NB4 (cell line): Measurements from ENCODE around the gene NHLRC2.
"Not testable (repeated sequence)": the region's sequence is repeated elsewhere in the genome, so short reads cannot be mapped to it uniquely, and the experiment has no call there.

Source experiments
- DNase-seq: peaks from one replicate; pipeline ENCODE4 v3.0.0; 2010; ENCODE audit warnings: low read depth
- H3K4me3 ChIP-seq: one replicate; pipeline ENCODE4 v1.5.1; 2011; ENCODE audit warnings: mild to moderate bottlenecking, low read depth, low read length, moderate library complexity
- MYC ChIP-seq: IDR thresholded peaks from 2 replicates; pipeline ENCODE4 v1.6.1; 2011; ENCODE audit warnings: low read depth, low read length
- POLR2A ChIP-seq: IDR thresholded peaks from 2 replicates; pipeline ENCODE4 v1.6.1; 2011; ENCODE audit warnings: mild to moderate bottlenecking; ENCODE audit not compliant: insufficient read length; ENCODE audit errors: extremely low read depth
- TF ChIP-seq, protein P1 (sequence below): IDR thresholded peaks from one replicate; pipeline ENCODE4 v1.5.1; 2012; ENCODE audit warnings: low read depth, low read length
- TF ChIP-seq, protein P2 (sequence below): IDR thresholded peaks from 2 replicates; pipeline ENCODE4 v1.6.1; 2011; ENCODE audit warnings: low read depth, low read length

NHLRC2 gene

DNA sequence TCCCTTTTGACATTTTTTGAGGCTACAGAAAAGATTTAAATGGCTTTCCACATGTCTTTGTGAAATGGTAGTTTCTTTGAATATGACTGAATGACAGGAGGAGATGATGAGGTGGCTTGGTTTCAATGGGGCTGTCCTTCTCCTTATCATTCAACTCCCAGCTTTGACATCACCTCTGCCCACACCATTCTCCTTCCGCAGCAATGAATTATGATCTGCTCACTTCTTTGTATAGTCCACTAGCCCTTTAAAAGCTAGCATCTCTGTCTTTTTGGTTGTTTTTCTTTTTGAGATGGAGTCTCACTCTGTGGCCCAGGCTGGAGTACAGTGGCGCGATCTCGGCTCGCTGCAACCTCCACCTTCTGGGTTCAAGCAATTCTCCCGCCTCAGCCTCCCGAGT, 32.3 kb upstream of the NHLRC2 start:
- no peak for DNase-seq
- H3K4me3 ChIP-seq = no peak overlapping the region
- TF ChIP-seq POLR2A (no peak), MYC (no peak)
- TF ChIP-seq, protein P1, sequence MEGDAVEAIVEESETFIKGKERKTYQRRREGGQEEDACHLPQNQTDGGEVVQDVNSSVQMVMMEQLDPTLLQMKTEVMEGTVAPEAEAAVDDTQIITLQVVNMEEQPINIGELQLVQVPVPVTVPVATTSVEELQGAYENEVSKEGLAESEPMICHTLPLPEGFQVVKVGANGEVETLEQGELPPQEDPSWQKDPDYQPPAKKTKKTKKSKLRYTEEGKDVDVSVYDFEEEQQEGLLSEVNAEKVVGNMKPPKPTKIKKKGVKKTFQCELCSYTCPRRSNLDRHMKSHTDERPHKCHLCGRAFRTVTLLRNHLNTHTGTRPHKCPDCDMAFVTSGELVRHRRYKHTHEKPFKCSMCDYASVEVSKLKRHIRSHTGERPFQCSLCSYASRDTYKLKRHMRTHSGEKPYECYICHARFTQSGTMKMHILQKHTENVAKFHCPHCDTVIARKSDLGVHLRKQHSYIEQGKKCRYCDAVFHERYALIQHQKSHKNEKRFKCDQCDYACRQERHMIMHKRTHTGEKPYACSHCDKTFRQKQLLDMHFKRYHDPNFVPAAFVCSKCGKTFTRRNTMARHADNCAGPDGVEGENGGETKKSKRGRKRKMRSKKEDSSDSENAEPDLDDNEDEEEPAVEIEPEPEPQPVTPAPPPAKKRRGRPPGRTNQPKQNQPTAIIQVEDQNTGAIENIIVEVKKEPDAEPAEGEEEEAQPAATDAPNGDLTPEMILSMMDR = no peak
- TF ChIP-seq, protein P2, sequence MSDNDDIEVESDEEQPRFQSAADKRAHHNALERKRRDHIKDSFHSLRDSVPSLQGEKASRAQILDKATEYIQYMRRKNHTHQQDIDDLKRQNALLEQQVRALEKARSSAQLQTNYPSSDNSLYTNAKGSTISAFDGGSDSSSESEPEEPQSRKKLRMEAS = no peak

DNA sequence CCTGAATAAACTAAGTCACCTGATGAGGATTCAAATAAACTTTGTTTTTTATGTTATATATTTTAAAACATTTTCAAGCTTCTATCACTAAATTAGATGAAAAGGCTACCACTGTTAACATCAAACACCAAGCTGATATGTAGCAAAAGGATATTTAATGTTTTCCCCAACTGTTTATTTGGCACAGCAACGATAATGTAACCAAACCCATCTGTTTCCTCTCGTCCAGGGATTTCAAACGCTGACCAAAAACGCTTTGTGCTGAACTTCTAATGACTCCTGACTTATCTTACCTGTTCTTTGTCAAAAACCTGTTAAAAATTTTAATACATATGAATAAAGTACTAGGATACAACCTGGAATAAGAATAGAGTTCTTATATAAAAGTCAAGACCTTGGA, 31.1 kb upstream of the NHLRC2 start:
- TF ChIP-seq MYC (no peak), POLR2A (no peak)
- TF ChIP-seq, protein P2 = no peak
- TF ChIP-seq, protein P1 = no peak
- no peak overlapping the region for H3K4me3 ChIP-seq
- DNase-seq = no peak

DNA sequence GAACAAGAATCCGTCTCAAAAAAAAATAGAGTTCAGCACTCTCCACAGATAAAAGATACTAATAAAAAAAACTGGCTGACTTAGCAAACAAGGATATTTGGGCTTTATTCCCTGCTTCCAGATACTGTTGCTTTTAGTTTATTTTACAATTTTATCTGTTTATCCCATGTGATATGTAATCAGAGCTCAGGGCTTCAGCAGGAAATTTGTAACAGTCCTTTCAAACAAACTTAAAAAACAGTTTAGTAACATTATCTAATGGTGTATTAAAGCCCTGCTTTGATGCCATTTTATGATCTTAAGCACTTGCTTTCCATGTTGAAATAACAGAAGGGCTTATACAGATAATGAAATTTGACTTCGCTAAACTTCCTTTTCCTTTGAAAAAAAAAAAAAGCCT, 28.7 kb upstream of the NHLRC2 start:
- no peak for TF ChIP-seq POLR2A
- TF ChIP-seq, protein P1 = no peak
- no peak for TF ChIP-seq MYC
- TF ChIP-seq, protein P2 = no peak
- no peak overlapping the region for H3K4me3 ChIP-seq
- no peak for DNase-seq

DNA sequence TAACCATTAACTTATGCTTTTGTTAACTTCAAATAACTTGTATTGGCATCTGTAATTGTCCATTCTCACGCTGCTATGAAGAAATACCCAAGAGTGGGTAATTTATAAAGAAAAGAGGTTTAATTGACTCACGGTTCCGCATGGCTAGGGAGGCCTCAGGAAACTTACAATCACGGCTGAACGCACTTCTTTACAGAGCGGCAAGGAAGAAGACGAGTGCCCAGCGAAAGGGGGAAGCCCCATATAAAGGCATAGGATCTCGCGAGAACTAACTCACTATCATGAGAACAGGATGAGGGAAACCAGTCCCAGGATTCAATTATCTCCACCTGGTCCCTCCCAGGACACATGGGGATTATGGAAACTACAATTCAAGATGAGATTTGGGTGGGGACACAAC, 25.9 kb upstream of the NHLRC2 start:
- H3K4me3 ChIP-seq, DNase-seq: not testable (repeated sequence)

DNA sequence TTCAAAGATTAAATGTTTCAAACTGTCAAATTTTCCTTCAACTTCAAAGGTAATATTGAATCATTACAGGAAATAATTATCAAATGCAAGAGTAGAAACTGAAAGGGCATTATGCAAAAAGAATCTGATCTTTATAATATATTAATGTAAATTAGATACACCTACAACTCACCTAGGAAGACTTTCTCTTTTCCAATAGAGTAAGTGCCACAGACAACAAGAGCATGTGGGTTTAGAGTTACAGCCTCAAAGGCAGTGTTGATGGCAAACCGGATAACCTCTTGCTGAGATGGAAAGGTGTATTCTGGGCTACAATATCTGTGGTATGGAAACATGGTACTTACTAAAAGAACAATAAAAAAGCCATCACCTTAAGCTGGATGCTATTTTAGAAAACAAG, 12.3 kb upstream of the NHLRC2 start:
- no peak for DNase-seq
- no peak overlapping the region for H3K4me3 ChIP-seq

DNA sequence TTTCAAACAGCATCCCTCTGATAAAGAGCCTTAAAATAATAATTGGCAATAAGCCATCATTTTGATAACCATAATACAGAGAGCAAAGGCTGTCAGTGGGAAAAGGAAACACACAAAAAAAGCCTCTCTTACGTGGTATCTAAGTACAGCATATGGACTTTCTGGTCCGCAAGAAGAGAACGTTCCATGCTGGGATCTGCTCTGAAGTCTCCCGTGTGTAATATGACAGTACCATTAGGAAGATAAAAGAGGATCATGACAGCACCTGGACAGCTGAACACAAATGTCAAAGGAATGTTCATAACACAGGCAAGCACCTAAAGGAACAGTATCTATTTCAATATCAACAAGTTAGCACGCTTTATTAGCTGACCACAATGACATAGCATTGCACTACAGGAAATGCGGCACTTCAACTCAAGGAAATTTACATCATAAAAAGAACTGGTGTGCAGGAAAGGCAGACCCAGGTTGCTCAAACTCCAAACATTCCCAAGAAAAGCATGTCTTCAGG, 10.4 kb upstream of the NHLRC2 start:
- H3K4me3 ChIP-seq = no peak overlapping the region
- DNase-seq = peak; percentile 74
- TF ChIP-seq POLR2A = no peak
- TF ChIP-seq, protein P2 = peak; percentile 55
- TF ChIP-seq, protein P1 = no peak
- peak; percentile 64; the same call in 1 of the 2 replicates for TF ChIP-seq MYC

More for the DNA sequence above, 12.3 kb upstream of the NHLRC2 start:
- TF ChIP-seq POLR2A = no peak
- TF ChIP-seq, protein P1 = no peak
- TF ChIP-seq, protein P2 = no peak
- no peak for TF ChIP-seq MYC

DNA sequence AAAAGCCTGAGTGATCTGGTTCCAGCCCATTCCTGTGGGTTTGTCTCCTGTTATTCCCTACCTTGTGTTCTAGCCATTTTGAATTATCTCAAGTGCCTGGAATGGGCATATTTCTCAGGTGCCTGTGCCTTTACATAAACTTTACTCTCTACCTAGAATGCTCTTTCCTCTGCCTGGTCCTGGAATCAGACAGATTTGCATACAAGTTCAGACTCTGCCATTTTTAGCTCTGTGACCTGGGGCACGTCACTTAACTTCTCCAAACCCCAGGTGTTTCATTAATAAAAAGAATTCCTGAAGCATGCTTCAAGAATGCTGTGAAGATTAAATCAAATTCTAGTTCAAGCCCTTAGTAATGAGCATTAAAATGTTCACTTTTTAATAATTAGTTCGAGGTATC, 8.4 kb upstream of the NHLRC2 start:
- no peak overlapping the region for H3K4me3 ChIP-seq
- DNase-seq = no peak
- TF ChIP-seq POLR2A (no peak), MYC (no peak)
- TF ChIP-seq, protein P2 = no peak
- TF ChIP-seq, protein P1 = no peak
